ENCODE results near the gene IL1RAPL1.

Gene IL1RAPL1

DNA sequence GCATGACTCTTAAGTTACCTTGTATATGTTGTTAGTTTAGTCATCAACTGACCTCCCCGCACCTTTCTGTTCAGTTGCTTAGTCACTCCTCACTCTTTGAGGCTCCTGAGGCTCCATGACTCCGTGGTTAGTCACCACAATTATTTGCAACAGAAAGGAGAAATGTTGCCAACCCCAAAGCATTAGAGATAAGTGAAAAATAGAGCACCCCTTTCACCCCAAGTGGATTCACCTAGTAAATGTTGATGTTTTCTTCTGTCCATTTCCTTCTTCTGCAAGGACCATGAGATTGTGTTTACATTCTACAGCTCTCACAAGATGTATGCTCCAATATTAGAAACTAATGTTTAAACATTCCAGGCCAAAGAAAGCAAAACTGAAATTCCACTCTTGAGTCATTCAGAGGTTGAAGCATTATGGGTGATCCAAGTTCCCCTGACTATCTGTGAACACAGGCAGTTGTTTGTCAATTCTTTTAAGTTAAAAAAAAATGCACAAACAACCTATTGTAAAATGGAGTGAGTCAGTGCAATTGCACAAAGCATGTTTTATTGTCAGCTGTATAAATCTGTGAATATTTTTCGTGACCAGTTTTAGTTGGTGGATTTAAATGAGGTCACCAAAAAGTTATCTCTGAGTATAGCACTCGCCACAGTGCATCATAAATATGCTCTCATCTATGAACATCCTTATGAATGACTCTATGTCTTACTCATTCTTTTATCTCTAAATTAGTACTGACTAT, 1075.7 kb downstream of the IL1RAPL1 start:
- no peak for DNase-seq

DNA sequence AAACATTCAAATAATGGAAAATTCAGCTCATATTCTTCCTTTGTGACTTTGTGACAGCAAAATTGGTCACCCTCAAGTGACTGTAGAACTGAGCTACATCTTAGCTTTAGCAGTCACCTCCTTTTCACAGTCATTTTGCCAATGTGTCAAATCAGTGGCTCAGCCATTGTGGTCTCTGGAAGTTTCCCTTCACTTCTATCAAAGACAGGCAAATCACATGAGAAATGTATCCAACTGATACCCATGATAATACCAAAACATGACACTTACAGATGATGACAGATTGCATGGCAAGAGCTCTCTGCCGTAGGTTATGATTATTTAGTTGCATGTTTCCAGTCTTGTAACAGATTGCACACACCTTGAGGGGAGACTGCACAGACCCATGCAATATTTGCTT, 1078.3 kb downstream of the IL1RAPL1 start:
- no peak for DNase-seq

DNA sequence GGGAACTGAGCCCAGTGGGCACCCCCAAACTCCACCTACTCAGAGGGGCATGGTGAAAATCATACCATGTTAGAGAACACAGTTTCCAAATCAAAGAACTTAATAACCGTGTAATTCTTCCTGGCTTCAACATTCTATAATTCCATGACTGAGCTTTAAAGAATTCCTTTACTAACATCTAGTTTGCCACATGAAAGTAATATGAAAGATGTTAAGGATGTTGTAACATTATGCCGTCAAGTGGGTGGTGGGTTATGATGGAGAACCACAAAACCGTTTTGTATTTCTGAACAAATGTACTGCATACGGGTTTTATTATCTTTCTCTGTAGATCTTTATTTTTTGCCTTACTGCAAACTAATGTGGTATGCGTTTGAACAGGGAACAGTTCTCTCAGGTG, 1079.1 kb downstream of the IL1RAPL1 start:
- no peak for DNase-seq

DNA sequence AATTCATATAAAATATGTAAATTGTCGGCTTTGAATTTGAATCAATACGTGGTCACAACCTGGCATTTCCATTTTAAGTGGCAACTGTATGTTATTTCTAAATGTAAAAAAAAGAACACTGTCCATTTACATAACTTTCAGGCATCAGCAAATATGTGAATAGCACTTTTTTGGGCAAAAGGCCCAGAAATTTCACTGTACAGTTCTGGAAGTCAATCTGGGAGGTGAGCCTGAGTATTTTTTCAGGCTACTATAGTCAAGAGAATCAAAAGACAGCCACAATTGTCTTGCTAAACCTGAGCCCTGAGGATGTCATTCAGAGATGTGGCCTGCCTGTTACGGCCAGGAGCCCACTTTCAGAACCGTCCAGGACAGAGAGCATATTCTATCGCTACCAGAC, 1084.2 kb downstream of the IL1RAPL1 start:
- DNase-seq = no peak

DNA sequence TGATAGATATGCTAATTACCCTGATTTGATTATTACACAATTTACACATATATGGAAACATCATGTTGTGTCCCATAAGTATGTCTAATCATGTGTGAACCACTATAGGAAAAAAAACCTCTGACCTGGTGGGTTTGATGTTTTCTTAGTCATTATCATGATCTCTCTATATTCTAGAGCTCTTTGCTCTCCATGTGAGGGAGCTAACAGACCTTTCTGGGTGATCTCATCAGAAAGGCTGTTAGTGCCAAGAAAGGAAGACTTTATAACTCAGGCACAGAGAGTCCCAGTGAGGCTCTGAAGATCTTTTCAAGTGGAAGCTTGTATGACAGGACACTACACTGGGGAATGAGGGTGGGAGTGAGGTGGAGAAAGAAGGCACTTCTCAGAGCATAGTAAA, 1100.4 kb downstream of the IL1RAPL1 start:
- no peak for DNase-seq

DNA sequence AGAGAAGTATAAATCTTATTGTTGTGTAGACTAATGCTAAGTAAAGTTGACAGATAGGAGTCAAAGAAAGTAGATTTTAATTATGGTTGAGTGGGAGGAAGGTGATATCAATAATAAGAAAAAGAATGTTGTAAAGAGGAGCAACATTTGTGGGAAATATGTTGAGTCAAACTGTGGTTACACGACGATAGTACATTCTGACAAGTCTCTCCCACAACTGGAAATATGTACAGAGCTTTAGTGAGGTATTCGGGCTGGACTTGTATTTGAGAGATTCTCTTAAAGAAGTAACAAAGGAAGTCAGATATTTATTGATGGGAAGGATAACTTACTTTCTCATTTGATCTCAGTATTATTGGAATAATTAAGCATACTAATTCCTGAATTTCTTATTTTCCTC, 1102.8 kb downstream of the IL1RAPL1 start:
- no peak for DNase-seq

DNA sequence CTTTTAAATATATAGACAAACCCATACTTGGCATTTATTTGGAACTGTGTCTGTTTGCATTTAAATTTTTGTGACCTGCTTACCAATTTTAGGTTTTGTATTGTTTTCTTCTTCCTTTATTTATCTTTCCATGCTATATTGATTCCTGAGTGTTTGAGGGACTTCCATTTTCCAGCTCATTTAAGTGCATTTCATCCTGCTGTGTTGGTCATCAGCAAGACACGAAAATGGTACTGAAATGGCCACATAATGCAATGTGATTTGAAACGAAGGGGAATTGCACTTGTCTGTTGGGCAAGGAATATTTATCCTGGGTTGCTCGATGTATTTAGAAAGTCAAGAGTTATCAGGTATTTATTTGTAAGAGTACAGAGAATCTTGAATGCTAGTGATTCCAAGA, 1103.8 kb downstream of the IL1RAPL1 start:
- DNase-seq = no peak

DNA sequence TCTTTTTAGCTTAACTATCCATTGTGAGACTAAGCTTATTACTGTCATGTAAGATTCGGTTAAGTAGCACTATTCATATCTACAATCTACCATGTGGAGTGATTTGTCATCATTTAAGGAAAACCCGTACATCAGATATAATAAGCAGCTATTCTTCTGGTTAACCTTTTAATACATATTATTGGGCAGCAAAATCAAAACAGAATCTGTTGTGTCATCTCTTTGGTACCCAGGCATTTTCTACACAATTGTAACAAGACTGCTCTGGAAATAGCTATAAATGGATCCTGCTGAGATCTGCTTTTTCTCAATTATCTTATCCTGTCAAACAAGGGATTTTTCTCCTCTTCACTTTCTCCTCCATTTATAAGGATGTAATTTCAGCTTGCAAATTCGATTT, 1106.7 kb downstream of the IL1RAPL1 start:
- no peak for DNase-seq

DNA sequence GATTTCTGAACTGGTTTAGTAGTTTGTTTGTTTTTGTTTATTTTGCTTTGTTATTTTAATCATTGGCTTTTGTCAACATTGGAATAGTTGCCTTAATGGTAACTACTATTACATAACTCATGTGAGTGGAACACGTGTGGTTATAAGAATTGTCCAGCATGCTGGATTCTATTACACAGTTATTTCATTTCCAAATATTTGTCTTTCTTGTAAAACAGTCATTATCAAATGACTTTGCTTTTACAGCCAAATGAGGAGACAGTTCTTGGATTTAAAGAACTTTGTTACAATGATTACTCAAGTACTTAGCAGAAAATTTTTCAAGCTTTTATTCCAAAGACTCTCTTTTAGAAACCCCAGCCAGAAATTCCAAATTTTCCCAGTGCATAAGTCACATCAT, 1112.0 kb downstream of the IL1RAPL1 start:
- no peak for DNase-seq

DNA sequence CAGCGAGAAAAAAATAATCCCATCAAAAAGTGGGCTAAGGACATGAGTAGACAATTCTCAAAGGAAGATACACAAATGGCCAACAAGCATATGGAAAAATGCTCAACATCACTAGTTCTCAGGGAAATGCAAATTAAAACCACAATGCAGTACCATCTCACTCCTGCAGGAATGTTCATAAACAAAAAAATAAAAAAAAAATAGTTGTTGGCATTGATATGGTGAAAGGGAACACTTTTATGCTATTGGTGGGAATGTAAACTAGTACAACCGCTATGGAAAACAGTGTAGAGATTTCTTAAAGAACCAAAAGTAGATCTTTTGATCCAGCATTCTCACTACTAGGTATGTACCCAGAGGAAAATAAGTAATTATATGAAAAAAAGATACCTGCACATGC, 1119.8 kb downstream of the IL1RAPL1 start:
- no peak for DNase-seq

DNA sequence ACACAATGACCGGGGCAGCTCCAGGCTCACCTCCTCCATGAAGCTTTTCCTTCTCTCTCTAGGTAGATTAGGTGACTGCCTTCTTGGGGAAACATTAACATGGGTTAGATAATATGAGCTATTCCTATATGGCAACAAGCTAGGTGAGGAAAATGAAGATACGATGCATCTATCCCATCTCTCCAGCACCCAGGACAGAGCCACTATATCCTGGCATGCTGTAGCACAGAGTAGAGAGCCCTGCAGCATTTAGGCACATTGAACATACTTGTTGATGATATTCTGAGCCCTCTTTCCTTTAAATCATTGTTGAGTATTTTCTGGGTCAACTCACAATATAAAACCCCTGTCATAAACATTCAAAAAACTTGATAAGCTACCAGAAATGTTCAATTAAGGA, 1133.9 kb downstream of the IL1RAPL1 start:
- no peak for DNase-seq

DNA sequence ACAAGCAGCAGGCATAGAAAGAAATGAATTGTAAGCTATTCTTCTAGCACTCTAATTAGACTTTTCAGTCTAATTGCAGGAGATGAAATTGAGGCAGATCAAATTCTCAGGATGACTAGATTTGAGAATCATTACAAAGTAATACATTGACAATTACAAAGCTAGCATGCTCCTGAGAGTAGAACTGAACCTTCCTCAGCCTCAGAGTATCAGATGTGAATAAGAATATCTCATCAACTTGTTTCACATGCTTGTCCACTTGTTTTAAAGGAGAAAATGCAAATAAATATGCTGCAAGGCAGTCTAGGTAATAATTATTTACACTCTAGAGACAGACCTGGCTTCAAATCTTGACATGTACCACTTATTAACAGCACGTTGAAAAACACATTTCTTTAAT, 1137.1 kb downstream of the IL1RAPL1 start:
- DNase-seq = no peak

DNA sequence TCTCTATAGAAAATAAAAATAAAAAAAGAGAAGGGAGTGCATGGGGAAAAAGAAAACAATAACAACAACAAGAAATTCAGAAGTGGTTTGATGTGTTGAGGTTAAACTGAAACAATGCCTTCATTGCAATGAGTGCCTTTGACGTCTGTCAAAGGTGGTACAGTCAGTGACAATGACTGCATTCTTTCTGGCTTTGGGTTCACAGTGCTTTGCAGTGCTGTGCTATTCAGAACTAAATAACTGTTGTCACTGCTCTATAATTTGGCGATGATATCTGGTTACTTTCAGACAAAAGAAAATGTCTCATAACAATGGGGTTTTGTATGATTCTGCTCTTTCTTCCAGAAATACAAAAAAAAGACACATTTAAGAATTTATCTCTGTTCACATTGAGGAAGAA, 1139.6 kb downstream of the IL1RAPL1 start:
- no peak for DNase-seq

DNA sequence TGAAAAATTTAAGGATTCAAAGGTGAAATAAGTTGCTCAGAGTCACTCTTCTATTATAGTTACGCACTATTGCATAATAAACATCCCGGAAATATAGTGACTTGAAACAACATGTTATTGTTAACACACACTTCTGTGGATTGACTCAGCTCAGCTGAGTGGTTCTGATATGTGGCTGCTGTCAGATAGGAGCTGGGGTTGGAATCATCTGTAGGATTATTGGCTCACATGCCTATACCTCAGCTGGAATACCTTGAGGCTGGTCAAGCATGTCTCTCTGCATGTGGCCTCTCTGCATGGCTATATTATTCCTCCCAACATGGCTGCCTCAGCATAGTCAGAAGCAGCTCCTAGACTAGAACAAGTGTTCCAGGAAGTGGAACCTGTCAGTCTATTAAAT, 1141.4 kb downstream of the IL1RAPL1 start:
- no peak for DNase-seq

DNA sequence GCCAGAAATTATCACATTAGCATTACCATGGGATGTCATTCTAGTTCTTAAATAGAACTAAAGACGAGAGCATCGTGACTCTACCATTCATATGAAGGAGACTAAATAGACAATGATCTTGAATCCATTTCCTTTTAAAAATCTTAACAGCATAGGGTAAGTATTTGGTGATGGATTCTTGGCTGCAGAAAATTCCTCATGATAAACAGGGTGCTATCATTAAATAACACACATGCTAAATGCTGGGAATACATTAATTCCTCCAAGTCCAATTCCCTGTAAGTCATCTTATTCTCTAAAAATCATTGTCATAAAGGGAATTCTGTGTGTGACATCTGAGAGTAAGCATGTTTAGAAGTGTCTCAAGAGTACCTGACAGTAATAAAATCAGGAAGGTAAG, 1157.7 kb downstream of the IL1RAPL1 start:
- DNase-seq = no peak

DNA sequence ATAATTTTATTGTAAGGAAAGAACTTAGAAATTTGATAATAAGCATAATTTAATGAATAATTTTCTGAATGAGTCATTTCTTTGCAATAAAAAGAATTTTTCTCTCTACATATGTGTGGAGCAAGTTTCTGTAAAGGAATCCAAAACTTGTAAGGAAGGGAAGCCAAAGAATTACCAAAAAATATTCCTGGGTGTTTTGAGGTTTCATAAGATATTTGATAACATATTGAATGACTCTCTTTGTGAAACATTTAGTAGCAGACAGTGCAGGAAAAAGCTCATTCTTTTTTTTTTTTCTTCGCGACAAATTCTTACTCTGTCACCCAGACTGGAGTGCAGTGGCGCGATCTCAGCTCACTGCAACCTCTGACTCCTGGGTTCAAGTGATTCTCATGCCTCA, 1159.1 kb downstream of the IL1RAPL1 start:
- no peak for DNase-seq

DNA sequence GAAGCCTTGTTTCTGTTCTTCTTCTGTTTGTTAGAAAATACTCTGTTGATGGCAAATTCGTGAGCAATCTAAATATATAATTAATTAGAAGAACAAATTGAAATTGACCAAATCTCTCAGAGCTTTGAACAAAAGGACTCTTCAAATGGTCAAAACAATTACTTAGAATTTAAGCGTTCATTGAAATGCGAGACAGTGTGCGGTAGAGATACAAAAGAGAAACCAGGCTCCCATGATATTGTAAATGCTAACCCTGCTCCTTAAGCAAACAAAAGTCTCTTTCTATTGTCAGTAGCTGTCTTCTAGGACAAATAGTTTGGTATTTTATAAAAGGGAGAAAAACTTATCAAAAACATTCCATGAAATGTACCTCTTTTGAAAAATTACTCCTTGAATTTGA, 1174.8 kb downstream of the IL1RAPL1 start:
- no peak for DNase-seq

DNA sequence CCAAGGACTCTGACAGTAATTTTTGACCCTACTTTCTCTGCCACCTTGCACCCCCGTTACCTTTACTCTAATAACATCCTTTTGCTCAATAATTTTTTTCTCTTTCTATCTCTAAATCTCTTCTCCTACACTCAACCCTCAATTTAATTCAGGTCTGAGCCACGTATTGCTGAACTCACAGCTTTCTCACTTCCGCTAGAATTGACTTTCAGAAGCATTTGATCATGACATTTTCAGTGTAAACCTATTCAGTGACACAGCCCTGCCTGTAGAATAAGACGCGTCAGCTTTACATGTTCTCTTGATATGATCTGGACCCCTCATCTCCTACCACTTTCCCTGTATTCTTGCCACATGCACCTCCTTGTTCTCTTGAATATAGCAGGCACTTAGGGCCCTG, 1188.6 kb downstream of the IL1RAPL1 start:
- DNase-seq = no peak

DNA sequence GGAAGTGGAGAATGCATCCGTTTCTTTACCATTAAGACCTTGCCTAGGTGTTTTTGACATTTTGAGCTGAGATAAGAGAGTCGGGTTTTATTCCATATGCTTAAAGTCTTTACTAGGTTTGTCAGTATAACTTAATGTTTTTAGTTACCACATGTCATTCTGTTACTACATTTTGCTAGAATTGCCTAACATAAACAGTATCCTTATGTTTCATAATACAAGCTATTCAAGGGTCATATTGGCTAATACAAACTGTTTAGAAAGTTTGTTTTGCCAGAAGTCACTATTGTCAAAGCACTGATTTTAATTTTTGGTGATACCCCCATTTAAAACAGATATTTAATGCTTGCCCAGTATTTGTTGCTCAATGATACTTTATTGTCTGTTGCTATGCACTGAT, 1200.4 kb downstream of the IL1RAPL1 start:
- no peak for DNase-seq

DNA sequence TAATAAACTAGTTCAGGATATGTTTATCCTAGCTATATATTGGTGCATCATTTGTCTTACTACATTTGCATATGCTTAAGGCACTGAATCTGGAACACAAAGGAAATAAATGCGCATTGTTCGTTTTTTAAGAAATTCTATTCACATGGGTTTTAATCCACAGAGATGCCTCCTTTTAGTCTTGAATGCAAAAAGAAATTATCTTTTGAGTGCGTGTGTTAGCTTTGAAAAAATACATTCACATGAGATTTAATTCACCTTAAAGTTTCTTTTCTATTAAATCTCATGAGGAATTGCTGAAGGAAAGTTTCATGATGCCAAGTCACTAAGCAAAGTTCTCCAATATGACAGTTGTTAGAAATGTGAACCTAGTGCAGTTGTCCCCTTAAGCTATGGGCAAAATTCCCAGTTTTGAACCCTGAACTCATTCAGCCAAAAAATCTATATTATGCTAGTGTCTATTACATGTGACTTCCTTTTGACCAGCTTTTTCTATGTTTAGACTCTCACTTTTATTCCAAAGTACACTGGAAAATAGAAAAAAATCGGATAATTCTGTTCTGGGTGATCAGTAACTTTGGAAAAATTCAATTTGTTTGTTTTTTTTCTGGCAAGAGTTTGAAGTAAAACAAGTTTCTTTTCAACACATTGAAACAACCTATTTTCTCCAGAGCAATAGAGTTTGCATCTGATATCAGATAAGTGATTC, 1201.9 kb downstream of the IL1RAPL1 start:
- DNase-seq = no peak

DNA sequence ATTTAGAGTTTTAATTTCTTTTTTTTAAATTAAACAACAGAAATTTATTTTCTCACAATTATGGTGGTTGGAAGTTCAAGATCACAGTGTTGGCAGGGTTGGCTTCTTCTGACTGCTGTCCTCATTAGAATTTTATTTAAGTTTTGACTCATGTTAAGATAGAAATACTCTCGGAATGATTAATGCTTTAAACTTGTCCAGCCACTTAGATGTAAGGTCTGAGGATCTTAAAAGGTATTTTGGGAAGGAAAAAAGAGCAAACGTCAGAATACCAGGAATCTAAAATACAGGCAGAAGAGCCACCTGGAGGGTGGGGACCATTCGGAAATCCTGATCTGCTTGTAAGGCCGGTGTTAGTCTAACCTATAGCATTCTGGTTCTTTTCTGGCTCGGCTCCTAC, 1205.1 kb downstream of the IL1RAPL1 start:
- DNase-seq = no peak

DNA sequence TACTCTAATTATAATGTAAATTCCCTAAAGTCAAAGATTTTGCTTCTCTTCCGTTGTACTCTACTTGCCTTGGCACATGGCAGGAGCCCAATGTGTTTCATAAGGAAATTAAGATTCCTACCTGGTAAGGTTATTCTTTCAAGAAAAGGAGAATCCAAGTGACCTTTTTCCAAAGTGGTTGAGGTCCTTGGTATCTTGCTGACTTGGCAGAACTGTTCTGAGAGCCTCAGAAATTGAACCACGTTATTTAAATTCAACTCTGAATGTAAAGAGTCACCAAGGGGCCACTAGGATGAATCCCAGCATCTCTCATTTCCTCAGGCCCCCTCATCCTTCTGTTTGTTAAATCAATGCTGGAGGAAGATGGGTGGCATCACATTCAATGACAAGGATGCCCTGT, 1209.9 kb downstream of the IL1RAPL1 start:
- no peak for DNase-seq

DNA sequence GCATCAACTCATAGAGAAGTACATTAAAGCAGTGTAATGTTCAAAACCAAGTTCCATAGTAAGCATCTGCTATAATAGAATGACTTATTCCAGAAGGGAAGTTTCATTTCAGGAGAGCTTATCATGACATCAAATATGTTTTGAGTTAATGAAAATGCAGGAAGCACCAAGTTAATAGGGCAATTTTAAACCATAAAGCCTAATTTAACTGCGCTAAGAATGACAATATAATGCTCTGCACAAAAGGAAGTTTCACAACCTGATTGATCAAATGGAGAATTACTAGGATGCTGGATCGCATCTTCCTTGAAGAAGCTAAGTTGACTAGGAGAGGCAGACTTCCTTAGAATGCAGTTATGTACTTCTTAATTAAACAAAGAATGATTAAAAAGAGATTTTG, 1211.2 kb downstream of the IL1RAPL1 start:
- no peak for DNase-seq

DNA sequence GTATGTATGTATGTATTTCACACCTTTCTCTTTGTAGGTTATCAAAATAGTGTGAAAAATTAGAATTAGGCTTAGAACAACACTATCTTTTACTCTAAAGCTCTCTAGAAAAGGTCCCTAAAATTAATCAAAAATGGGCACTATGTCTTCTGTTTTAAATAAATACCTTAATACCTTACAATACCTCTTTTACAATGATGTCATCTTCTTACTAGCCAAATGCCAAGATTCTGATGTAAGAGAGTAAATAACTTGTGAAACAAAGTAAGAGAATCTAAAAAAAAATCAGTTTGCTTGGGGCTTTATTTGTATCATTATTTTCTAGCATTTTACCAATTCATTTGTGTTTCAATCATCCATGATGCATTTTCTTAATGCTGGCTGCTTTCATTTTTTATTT, 1225.9 kb downstream of the IL1RAPL1 start:
- DNase-seq = no peak
